DMS79 (cell line): ENCODE data around the gene ERC2.
A peak's percentile ranks its signal among the peaks of the same experiment; 100 is the strongest.

ENCODE experiments used
- DNase-seq: peaks from one replicate; lab custom pipeline; 2025; lab: John Stamatoyannopoulos, UW

The ERC2 gene

DNA sequence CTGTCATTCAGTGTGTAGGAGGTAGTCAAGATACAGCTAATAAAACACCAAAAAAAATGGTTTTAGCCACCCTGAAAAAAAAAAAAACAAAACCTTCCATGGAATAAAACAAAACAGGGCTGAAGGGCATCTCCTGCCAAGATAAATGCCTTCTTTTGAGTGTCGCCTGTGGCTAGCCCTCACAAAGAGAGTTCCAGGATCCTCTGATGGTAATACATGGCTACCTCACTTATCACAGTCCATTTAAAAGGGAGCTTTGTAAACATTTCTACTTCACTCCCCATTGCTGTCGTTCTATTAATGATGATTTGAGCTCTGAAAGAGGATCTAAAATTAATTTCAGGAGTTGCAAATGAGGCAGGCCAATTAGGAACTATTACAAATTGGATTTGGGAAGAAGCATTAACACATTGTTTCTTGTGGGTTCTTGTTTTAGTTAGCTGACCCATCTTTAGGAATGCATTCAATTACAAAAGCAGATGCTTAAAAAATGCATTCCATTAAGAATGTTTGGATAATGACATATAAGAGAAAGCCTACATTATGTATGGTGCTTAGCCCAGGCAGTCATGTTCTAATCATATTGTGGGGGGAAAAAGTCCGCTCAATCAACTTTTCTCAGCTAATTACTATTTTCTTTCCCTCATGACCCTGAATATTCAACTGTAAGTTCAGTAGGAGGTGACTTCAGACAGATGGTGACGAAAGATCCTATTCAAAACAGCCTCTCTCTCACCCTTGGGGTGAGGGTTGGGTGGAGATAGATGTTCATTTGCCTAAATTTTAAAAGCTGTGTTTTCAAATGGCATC, 726.0 kb downstream of the ERC2 start:
- peak; percentile 14 for DNase-seq

DNA sequence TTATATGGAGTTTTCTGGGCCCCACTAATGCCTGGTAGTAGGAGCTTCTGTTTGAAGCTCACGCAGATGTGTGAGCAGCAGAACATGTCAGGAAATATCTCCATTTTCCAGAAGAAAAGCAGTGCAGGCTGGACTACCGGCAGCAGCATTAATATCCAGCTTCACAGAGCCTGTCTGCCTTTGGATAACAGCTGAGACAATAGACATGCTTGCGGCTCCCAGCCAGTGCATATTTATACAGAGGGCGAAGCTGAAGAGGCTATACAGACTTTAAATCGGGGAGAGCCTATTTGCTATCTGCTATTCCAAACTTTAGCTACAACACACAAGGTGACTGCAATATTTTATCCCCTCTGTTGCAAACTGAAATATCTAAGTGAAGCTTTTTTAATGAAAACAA, 731.1 kb downstream of the ERC2 start:
- no peak for DNase-seq

DNA sequence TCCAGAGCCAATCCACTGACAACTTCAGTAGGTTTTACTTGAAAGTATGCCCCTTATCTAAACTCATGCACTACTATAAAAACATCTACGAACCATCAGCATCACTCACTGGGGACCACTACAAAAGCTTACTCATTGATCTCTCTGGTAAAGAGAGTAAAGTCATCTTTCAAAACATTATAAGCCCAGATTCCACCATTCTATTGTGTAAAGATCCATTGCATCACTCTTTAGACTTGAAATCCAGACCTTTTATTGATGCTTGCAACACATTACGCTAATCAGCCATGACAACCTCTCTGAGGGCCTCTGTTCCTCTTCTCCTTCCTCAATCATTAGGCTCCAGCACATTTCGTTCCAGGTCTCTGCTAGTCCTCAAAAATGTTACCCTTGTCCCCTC, 732.3 kb downstream of the ERC2 start:
- no peak for DNase-seq

DNA sequence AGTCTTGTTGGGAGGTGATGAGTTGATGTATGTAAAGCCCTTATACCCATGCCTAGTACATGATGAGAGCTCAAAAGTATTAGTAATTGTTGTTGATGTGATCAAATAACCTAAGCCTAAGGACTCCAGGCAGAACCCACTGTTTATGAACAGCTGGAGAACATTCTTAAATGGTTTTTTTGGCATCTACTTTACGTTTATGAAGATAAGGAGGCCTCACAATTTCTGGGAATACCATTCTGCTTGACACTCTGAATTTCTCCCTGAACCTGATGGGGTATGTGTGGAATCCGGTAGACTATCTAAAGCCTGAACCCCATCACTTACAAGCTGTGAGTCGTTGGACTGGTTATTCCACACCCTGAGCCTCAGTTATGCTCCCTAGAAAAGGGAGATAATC, 736.5 kb downstream of the ERC2 start:
- DNase-seq = no peak

DNA sequence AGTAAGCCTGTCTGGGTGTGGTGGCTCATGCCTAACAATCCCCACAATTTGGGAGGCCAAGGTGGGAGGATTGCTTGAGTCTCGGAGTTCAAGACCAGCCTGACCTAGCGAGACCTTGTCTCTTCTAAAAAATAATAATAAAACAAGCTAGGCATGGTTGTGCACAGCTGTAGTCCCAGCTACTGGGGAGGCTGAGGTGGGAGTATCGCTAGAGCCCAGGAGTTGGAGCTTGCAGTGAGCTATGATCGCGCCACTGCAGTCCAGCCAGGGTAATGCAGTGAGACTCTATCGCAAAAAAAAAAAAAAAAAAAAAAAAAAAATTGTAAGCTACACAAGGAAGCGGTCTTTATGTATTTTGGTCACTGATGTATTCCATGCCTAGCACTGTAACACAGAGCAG, 738.7 kb downstream of the ERC2 start:
- no peak for DNase-seq

DNA sequence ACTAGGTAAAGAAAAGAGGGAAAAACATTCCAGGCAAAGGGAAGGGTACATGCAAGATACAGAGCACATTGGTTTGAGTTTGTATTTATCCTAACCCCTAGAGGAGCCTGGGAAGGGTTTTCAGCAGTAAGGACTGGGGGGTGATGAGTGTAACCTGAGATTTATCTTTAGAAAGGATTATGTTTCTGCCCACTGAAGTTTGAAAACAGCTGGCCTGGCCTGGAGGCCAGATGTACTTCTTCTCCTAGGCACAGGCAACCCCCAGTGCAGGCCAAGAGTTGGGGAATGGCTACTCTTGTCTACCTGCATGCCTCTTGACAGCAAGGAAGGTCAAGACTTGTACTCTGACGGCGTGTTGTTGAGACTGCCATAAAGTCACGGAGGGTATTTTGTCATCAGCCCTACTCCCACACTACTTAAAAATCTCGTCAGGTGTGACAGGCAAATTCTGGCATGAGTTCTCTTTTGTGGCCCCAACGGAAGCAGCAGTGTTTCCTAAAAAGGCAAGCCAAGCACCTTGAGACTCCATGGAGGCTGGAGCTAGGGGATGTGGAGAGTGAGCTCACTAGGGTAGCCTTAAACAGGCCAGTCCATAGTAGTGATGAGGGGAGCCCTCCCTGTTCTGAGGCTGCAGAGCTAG, 739.7 kb downstream of the ERC2 start:
- peak; percentile 38 for DNase-seq

DNA sequence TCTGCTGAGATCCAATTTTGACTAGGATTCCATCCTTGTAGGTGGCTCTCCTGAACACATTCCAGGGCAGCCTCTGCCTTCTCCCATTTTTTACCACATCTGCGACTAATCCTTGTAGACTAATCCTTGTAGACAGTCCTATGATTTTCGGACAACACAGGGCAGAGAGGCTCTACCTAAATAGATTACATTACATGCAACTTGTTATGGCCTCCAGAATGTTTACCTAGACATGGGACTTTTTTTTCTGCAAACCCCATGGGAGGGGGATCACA, 741.8 kb downstream of the ERC2 start:
- no peak for DNase-seq

DNA sequence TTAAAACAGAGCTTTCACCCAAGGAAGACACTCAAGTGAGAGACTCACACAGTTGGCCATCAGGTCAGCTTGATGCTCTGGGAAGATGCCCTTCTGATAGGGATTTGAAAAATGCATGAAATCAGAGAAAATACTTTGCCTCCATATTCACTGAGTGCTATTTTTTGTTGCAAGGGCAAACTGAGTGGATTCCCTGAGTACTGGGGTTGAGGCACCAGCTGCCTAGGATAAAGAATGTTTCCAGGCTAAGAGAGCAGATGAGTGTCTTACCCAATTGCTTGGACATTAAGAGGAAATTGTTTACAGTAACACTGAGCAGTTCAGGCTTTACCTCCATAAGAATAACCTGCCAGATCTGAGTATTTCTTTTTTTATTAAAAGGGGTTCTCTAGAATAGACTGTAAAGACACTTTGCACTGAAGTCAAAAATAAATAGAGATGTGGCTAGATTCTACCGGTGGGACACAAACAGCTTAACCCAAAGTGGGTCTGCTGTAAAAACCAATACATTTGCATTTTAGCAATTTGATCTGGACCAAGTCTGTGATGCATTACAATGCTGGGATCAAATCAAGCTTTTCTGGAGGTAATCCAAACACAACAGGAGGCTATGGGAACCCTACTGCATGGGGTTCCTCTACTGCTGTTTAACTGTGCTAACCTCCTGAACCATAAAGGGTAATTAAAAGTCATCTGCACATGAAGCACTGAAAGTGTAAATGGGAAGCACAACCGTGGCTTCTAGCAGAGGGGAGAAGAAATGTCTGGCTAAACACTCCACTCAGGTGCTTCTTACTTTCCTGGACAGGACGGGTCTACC, 742.4 kb downstream of the ERC2 start:
- DNase-seq = no peak

DNA sequence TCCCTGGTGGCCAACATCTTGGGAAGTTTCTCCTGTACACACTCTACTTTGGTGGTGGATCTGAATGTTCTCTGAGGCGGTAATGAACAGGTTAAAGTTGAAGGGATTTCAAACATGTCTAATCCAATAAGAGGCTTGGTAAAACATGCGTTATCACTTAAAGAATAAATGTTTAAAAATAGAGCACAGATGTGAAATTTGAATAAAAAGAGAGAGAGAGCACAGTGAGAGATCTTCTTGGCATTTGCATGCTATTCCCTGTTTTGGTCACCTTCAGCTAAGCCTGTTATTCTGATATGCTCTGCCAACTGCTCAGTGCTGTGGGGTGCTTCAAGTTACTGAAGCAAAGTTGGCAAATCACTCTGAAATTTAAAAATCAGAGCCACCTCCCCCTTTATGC, 743.4 kb downstream of the ERC2 start:
- no peak for DNase-seq

DNA sequence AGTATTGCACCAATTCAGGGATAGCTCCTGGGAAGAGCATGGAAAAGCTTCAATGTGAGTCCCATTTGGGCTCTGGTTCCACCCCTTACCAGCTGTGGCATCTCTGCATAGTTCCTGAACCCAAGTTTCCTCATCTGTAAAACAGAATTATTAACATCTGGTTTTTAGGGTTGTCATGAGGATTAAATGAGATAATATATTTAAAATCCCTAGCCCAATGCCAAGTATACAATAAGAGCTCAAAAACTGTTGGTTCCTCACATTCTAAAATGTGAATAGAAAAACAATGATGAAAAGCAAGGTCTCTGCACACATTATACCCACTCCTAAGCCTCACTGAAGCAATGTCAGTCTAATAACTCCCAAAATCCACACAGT, 743.9 kb downstream of the ERC2 start:
- no peak for DNase-seq

DNA sequence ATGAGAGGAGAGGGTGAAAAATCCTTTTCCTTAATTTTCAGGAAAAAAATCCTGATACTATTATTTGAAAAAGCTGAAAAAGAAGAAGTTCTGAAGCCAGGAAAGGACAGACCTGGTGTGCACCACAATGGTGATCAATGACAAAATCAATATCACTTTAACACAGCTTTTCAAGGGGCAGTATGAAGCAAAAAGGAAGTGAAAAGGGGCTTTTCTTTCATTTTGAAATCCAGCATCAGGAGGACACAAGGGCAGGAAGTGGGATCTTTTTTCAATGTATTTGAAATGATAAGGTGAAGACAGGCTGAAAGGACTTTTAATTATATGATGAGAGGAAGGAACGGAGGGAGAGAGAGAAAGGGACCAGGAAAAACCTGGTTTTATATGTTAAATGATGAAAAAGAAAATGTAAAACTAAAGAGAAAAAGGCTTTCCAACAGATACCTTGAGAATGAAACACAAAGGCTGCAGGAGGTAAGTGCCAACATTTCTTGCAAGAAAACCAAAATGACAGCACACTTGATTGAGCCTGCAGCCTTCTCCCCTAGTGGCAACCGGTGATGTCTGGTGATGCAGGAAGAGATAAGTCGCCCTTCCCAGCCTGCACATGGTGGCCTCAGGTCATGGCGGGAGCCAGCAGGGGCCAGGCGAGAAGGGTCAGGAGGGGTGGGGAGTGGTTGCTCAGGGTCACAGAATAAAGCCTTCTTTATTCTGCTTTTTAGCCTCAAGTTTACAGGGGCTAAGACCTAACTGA, 744.4 kb downstream of the ERC2 start:
- no peak for DNase-seq

DNA sequence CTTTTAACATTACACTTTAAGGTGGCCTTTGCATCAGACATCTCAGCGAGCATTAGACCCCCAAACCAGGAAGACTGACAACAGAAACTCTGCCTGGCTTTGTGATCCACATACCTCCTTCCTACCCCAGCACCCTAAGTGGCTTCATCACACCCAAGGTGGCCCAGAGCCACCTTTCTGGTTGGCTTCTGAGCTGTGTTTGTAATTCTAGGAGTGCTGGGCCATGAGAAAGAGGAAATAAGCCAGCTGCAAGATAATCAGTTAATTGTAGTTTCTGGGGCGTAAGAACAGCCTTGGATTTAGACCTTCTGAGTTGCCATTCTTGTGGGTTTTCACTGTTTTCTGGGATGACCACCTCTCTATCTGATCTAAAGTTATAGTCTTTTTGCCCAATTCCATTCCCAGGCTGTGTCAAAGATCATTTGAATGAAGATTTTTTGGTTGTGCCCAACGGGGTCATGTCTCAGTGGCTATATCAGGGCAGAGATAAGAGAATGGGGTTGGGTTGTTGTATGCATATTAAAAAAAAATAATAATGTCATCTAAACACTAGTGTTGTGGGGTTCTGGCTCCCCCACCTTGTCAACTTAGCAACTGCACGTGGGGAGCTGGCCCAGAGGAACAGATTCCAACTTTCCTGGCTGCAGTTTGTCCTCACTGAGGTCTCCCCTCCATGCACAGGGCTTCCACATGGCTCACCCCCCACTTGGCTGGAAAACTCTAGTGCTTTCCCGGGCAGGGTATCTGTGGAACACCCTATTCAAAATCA, 746.4 kb downstream of the ERC2 start:
- no peak for DNase-seq

DNA sequence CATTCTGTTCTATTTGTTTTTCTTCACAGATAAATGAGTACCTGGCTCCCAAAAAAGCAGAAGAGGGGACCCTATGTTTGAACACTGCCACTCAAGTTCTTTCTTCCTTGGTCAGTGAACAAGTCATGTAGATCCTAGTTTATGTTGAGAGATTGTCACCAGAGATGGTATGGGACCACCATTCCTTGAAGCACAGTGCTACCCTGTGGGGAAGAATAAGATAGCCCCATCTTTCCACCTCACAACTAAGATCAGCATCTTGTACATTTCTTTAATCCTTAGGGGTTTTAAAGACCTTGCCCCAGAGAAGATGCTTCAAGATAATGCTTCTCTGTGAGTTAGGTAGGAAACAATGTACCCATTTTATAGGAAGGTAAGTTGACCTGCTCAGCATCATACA, 747.7 kb downstream of the ERC2 start:
- DNase-seq = no peak

DNA sequence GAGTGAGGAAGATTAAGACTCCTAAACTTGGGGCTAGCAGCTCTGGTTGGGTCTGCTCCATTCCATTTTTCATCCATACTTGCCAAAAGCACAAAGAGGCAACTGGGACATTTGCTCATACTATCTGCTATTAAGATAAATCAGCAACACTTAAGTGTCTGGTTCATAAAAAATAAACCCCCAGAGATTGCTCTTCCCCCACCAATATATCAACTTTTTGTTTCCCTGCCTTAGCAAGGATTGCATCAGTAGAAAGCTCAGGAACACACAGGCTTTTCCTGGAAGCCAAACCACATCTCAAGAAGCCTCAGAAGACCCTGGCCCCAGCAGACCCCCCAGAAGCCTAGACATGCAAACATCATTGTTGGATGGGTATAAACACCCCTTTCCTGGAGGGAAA, 748.8 kb downstream of the ERC2 start:
- DNase-seq = no peak

DNA sequence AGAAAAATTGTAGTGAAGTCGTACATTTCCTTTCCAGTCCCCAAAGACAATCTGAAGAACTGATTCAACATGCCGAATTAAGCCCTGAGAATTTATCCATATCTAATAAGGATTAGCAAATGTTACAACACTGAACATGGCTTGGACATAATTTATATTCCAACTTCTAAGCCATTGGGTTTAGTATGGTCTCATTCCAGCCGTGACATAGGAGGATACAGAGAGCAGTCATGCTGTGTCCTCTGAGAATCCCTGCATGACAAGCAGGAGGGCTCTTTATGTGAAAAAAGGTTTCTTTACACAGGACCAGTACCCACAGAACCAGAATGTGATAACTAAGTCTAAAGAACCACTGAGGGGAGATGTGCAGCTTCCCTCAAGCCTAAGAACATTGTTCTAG, 749.3 kb downstream of the ERC2 start:
- DNase-seq = no peak

DNA sequence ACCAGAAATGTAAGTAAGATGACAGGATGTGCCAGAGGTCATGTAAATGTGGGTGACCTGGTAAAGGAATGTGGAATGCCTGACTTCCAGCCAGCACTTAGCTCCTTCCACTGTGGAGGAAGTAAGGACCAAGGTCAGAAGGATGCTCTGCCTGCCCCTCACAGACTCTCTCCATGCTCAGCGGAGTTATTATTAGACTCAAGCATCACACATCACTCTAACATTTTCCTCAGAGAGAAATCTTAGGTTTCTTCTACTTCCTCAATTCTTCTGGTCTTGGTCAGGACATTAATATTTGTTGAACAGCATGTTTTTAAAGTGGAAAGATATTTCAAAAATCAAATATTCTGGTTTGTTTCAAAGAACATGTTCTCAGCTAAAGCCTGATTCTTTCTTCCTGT, 749.7 kb downstream of the ERC2 start:
- DNase-seq = no peak

DNA sequence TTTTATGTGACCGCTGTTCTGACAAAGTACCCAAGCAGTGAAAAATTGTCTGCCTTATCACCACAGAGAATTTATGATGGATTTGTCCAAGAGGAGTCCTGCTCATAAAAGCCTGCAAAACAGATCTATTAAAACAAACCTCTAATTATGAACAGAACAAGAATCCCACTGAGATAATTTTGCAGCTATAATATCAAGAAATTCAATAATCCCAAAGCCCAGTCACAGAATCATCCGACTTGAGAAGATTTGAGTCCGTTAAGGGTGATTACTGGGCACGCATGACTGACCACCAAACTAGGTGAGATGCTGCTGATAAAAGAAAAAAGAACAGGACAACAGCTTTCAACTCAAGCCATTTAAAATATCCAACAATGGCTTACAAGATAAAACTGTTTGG, 750.2 kb downstream of the ERC2 start:
- no peak for DNase-seq

DNA sequence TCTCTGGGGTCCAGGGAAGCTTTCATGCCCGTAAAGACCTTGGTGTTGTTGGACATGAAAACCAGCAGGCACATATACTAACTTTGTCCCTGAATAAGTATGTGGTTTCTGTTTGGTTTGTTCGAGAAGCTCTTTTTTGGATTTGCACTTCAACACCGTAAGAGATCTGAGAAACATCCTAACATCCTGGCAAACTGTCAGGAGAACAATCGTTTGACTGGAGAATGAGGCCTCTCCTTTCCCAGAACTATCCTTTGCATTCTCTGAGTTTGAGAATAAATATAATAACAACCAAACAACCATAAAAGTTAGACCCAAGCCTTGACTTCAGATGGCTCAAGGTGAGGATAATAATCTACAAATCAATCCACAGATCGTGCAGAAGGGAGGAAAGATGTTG, 750.8 kb downstream of the ERC2 start:
- DNase-seq = no peak

DNA sequence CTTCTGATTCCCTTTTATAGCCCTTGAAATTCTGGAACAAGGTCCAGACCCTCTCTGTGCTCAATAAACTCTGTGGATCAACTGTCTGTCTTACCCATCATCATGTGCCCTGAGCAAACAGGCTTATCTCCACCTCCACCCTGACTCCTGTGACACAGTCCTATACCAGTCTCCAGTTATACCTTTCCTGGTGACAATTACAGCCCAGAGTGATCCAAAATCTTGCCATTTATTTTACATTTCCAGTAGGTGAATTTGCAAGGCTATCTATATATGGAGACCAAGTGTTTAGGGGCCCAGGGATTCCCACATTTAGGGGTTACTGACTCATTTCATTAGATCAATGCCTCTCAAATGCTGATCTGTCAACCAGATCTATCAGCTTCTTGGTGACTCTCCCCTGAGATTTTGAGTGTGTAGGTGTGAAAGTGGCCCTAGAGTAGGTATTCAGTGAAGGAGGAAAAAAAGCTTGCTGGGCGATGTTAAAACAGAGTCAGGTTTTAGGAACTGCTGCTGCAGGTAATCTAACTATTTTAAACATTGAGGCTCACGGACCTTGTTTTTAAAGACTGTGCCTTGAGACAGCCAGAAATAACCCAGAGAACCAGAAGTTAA, 751.5 kb downstream of the ERC2 start:
- no peak for DNase-seq

DNA sequence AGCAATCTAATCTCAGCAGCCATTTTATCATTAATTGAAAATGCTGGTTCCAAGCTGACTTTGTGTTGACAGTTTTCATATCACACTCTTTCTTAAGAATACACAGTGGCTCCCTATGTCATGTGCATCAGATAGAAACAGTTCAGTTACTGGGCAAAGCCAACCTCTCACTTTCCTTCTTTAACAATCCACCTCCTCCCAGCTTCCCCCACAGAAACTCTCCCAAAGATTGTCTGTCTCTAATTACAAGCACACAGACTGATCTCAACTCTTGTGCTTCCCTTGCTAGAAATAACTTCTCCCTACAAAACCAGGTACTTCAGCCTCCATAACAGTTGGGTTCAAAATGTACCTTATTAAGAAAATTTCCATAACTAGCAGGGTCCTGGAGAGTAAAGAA, 752.2 kb downstream of the ERC2 start:
- no peak for DNase-seq

DNA sequence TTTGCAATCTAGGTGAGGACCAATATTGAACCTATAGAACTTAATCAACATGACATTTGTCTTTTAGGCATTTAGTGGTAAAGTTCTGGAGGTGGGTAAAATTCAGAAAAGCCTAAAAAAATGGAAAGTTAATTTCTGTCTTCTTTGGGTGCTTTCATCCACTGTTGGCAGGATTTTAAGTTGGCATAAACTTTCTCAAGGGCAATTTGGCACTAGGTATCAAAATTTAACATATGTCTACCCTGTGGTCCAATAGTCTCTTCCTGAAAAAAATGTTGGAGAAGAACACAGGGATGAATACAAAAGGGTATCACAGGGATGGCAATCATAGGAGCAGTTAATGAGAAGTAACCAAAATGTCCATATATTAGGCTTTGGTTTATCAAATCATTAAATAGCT, 754.2 kb downstream of the ERC2 start:
- DNase-seq = no peak
